NT2/D1 (cell line): Measurements from ENCODE around the gene RUSC1.

Experiments
- SUZ12 ChIP-seq: IDR thresholded peaks from 2 replicates; pipeline ENCODE4 v1.6.1; 2011; ENCODE audit not compliant: insufficient read length, insufficient read depth; ENCODE audit errors: extremely low read depth
- YY1 ChIP-seq: IDR thresholded peaks from 2 replicates; pipeline ENCODE4 v1.6.1; 2011; ENCODE audit not compliant: insufficient read length, insufficient read depth

GRCh38 chr1:155326631-155327037 is 5.9 kb downstream of the RUSC1 start:
- TF ChIP-seq SUZ12 (no peak), YY1 (no peak)
